GM12878 (cell line): ENCODE measurements around the gene LSM14A.

Experiments used
- BHLHE40 ChIP-seq, 2 experiments: fragments of 450-650 bp in 1 of 2; IDR thresholded peaks; 2 replicates each; pipeline ENCODE4 v1.6.1; 2011 to 2017; ENCODE audit warnings: low read depth in 2 of 2, borderline replicate concordance in 1 of 2, improper control_type of control experiment in 1 of 2, low read length in 1 of 2, mild to moderate bottlenecking in 1 of 2
- CTCF ChIP-seq, 3 experiments: IDR thresholded peaks in 2 of 3; conservative IDR thresholded peaks in 1 of 3; 2 replicates each; pipeline ENCODE4 v1.5.1; 2011; ENCODE audit warnings: low read depth in 3 of 3, low read length in 3 of 3, mild to moderate bottlenecking in 3 of 3, control low read depth in 2 of 3, moderate library complexity in 2 of 3, inconsistent platforms in 1 of 3, mixed read lengths in 1 of 3; ENCODE audit not compliant: control insufficient read depth in 2 of 3, insufficient read depth in 1 of 3; ENCODE audit errors: extremely low read depth in 1 of 3
- EGR1 ChIP-seq, 2 experiments: IDR thresholded peaks; 1 replicate in 1 of 2; 2 replicates in 1 of 2; pipeline ENCODE4 v1.6.1; 2011 to 2012; ENCODE audit warnings: low read depth in 2 of 2, low read length in 2 of 2, borderline replicate concordance in 1 of 2, mild to moderate bottlenecking in 1 of 2, moderate library complexity in 1 of 2
- EZH2 ChIP-seq: IDR thresholded peaks from 2 replicates; pipeline ENCODE4 v1.6.1; 2012; ENCODE audit warnings: low read depth, mild to moderate bottlenecking, control low read depth, inconsistent platforms, low read length, borderline replicate concordance; ENCODE audit not compliant: control insufficient read depth
- HDAC6 ChIP-seq: fragments of 200-600 bp; sonication (generic); IDR thresholded peaks from one replicate; pipeline ENCODE4 v1.8.0; 2017; ENCODE audit warnings: antibody characterized with exemption; ENCODE audit not compliant: unreplicated experiment
- MXI1 ChIP-seq: fragments of 150-350 bp; IDR thresholded peaks from 2 replicates; pipeline ENCODE4 v1.6.1; 2011; ENCODE audit warnings: low read depth, mild to moderate bottlenecking, inconsistent platforms, low read length, improper control_type of control experiment
- POLR2A ChIP-seq: IDR thresholded peaks from 2 replicates; pipeline ENCODE4 v1.6.1; 2011; ENCODE audit warnings: low read depth, mild to moderate bottlenecking, low read length
- PRDM15 ChIP-seq: fragments of 450-650 bp; formaldehyde crosslinking; IDR thresholded peaks from 2 replicates; pipeline ENCODE4 v1.4.0; 2020; ENCODE audit warnings: mild to moderate bottlenecking, moderate library complexity
- SIN3A ChIP-seq: IDR thresholded peaks from 2 replicates; pipeline ENCODE4 v1.6.1; 2012; ENCODE audit warnings: low read depth, low read length, improper control_type of control experiment
- TAF1 ChIP-seq: IDR thresholded peaks from 2 replicates; pipeline ENCODE4 v1.6.1; 2011; ENCODE audit warnings: mild to moderate bottlenecking, low read depth, low read length, borderline replicate concordance

- no peak for TF ChIP-seq EZH2
- TF ChIP-seq EGR1 (IDR thresholded peaks at IDR 0.05; ENCODE audit: borderline replicate concordance in 1 of 2, low read depth in 2 of 2, low read length in 2 of 2): peak in 1 of 2 experiments; percentile 74; a peak in 1 of 3 replicates
- TF ChIP-seq TAF1: no peak
- peak; percentile 61 for TF ChIP-seq POLR2A
- no peak for TF ChIP-seq CTCF (IDR thresholded peaks at IDR 0.05 in 2 of 3, conservative IDR thresholded peaks at IDR 0.05 in 1 of 3; ENCODE audit: control insufficient read depth in 2 of 3, extremely low read depth in 1 of 3, insufficient read depth in 1 of 3, low read depth in 3 of 3, low read length in 3 of 3)
- TF ChIP-seq PRDM15 (CRISPR knock-in tag): no peak
- TF ChIP-seq SIN3A: no peak
- TF ChIP-seq BHLHE40 (IDR thresholded peaks at IDR 0.05; ENCODE audit: borderline replicate concordance in 1 of 2, low read depth in 2 of 2, low read length in 1 of 2): no peak
- no peak for TF ChIP-seq HDAC6
- 0 out of 2 replicates have a peak, but pooled peaks have one; percentile 37 for TF ChIP-seq MXI1
Observed at GRCh38 chr19:34269968-34270621, 97.8 kb downstream of the LSM14A start.
